RWPE2 (cell line): ENCODE results near the gene TERT.
A peak's percentile ranks its signal among the peaks of the same experiment; 100 is the strongest.

Experiments
- ATAC-seq: fragments of 200-7000 bp; cut with Tn5 transposase; 3 replicates; pipeline ENCODE4 v1.9.1; 2021; ENCODE audit warnings: low read depth
- DNase-seq: peaks from one replicate; pipeline ENCODE4 v3.0.0-alpha.2; 2020; ENCODE audit warnings: low spot score
- H3K27ac ChIP-seq: fragments of 450-650 bp; 2 replicates; pipeline ENCODE4 v1.5.1; 2017; ENCODE audit warnings: mild to moderate bottlenecking; ENCODE audit not compliant: poor library complexity, severe bottlenecking
- H3K27me3 ChIP-seq: fragments of 250-450 bp; sonication (Bioruptor Pico); 2 replicates; pipeline ENCODE4 v1.5.1; 2021; ENCODE audit warnings: mild to moderate bottlenecking, moderate library complexity; ENCODE audit not compliant: insufficient read depth, poor library complexity, severe bottlenecking
- H3K36me3 ChIP-seq: fragments of 250-450 bp; sonication (Bioruptor Pico); 2 replicates; pipeline ENCODE4 v1.5.1; 2020; ENCODE audit warnings: low read depth, mild to moderate bottlenecking, moderate library complexity
- H3K4me1 ChIP-seq: fragments of 250-450 bp; sonication (Bioruptor Pico); 2 replicates; pipeline ENCODE4 v1.5.1; 2021; ENCODE audit warnings: mild to moderate bottlenecking, moderate library complexity; ENCODE audit not compliant: insufficient read depth, poor library complexity, severe bottlenecking
- H3K4me3 ChIP-seq: fragments of 250-450 bp; sonication (Bioruptor Pico); 2 replicates; pipeline ENCODE4 v1.5.1; 2021; ENCODE audit warnings: mild to moderate bottlenecking, moderate library complexity; ENCODE audit not compliant: severe bottlenecking
- H3K9me3 ChIP-seq: fragments of 250-450 bp; sonication (Bioruptor Pico); 2 replicates; pipeline ENCODE4 v1.5.1; 2021; ENCODE audit warnings: mild to moderate bottlenecking, moderate library complexity; ENCODE audit not compliant: severe bottlenecking
- TF ChIP-seq, protein P1 (sequence below): fragments of 450-650 bp; IDR thresholded peaks from one replicate; pipeline ENCODE4 v1.5.1; 2017; ENCODE audit warnings: mild to moderate bottlenecking, moderate library complexity; ENCODE audit not compliant: poor library complexity, severe bottlenecking

TERT gene

DNA sequence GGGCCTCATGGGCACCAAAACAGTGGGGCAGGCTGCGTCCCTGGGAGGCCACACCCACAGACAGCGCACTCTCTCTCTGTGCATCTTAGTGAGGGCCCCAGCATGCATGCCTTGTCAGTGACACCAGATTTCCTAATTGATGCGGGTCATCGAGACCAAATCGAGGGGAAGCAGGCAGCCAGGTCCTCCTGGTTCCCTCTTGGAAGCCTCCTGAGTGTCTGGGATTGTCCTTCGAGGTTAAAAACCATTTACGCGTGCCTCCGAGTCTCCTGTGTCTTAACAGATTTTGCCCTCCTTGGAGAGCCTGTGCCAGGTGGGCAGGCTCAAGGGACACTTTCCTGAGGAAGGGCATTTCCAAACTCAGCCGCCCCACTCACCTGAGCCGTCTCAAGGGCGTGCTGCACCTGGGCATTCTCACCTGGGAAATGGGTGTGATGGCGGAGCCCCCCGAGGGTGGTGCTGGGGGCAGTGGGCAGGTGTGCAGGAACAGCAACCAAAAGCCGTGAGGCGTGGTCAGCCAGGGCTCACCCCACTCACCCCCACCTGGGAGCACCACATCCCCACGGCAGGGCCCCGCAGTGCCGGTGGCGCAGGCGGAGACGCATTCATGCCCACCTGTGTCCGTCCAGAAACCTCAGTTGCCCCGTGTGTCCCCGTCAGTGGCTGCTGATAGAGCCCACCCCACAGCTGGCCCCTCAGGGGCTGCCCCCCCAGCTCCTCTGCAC lies 90.7 kb downstream of the TERT start:
- Histone ChIP-seq H3K9me3 (no peaks in the 10 kb centered on the region), H3K36me3 (no peaks in the 10 kb centered on the region), H3K4me1 (no peaks in the 10 kb centered on the region), H3K4me3 (no peak overlapping the region), H3K27me3 (peaks cover 33% of the 10 kb centered on the region), H3K27ac (no peak overlapping the region)
- TF ChIP-seq, protein P1, sequence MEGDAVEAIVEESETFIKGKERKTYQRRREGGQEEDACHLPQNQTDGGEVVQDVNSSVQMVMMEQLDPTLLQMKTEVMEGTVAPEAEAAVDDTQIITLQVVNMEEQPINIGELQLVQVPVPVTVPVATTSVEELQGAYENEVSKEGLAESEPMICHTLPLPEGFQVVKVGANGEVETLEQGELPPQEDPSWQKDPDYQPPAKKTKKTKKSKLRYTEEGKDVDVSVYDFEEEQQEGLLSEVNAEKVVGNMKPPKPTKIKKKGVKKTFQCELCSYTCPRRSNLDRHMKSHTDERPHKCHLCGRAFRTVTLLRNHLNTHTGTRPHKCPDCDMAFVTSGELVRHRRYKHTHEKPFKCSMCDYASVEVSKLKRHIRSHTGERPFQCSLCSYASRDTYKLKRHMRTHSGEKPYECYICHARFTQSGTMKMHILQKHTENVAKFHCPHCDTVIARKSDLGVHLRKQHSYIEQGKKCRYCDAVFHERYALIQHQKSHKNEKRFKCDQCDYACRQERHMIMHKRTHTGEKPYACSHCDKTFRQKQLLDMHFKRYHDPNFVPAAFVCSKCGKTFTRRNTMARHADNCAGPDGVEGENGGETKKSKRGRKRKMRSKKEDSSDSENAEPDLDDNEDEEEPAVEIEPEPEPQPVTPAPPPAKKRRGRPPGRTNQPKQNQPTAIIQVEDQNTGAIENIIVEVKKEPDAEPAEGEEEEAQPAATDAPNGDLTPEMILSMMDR: no peak
- ATAC-seq: no peak
- peak; percentile 70 for DNase-seq

DNA sequence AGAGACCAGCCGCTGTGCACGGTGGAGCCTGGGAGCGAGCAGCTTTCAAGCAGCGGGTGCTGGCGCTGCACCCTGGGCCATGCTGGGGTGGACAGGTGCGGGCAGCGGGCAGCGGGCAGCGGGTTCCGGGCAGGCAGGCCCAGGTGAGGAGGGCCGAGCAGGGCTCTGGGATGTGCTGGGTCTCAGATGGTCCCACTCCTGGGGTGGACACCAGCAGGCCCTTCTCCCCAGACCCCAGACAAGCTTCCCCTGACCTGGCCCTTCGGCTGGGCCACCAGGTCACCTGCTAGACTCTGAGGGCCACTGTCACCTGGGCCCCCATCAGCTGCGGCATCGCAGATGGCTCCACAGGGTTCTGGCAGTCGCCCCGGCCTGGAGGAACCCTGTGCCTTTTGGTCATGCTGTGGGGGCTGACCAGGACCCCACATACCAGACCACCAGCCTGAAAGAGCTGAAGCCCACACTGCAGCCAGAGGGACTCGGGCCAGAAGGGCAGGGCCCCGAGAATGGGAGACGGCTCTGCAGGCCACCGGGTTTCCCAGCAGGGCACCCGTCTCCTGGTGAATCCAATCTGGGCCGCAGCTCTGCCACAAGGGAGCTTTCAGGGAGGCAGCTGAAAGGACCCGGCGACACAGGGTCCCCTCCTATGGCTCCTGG lies 91.4 kb downstream of the TERT start:
- H3K36me3 ChIP-seq: no peaks in the 10 kb centered on the region
- H3K27me3 ChIP-seq: peaks cover 33% of the 10 kb centered on the region
- no peak overlapping the region for H3K4me3 ChIP-seq
- H3K4me1 ChIP-seq: no peaks in the 10 kb centered on the region
- no peak overlapping the region for H3K27ac ChIP-seq
- ATAC-seq: no peak
- peak; percentile 64 for DNase-seq
- no peaks in the 10 kb centered on the region for H3K9me3 ChIP-seq
- TF ChIP-seq, protein P1: no peak
